HG03521 (cell line): ENCODE results near the gene TMEM91.
"Not testable (repeated sequence)": the region's sequence is repeated elsewhere in the genome, so short reads cannot be mapped to it uniquely, and the experiment has no call there.

Source experiments
- ATAC-seq: cut with Tn5 transposase; IDR thresholded peaks from one replicate; pipeline ENCODE4 v1.9.1; 2021; ENCODE audit warnings: mild to moderate bottlenecking, moderate library complexity; ENCODE audit not compliant: unreplicated experiment

The TMEM91 gene

DNA sequence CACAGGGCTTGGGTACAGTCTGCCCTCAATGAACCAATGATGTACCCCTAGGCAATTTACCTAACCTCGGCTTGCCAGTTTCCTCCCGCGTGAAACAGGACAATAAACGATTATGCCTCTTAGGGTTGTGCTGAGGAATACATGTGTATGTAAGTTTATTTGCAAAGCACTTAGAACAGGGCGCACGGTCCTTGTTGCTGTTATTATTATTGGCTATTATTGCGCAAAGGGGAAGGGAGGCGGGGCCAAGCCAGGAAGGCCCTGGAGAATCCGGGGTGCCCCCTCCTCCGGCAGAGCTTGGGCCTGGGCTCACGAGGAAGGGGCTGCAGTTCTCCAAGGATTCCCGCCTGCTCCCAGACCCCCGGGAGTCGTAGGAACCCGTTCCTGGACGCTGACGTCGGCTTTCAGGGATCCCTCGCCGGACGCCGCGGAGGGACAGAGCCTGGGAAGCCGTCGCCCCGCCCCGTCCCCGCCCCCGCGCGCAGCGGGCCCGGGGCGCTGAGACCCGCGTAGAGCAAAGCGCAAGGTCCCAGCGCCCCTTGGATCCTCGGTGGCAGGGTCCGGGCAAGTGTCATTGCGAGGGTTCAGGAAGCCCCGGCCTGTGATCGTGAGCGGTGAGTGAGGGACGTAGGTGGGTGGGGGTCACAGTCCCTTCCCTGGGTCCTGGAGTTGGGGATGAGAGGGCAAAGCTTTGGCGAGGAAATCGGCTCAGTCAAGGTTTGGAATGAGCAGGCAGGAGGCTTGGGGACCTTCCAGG, at the start of gene TMEM91:
Gene TMEM91 (plus strand): TSS at position 293 of the 757 bp plus-strand sequence. CDS start 1,777 bp downstream, outside the sequence.
- no peak for ATAC-seq

DNA sequence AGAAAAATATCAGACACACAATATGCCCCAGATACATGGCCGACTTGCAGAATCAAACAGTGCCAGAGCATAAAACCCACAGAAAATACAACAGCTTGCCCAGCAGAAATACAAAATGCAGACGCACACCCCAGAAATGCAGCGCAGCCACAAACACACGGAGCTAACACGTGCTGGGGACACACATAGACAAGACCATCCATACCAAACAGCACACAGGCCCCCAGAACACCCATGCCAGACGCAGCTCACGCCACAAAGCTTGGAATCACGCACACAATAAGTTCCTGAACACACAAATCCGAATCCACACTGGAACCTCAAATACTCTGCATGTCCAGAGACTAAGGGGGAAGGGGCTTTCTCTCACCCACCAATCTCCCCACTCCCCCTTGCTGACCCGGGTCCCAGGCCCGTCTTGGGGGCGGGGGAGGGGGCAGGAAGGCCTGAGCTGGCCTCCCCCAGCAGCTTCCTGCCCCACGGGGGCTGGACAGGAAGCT, 49.2 kb upstream of the TMEM91 start:
- no peak for ATAC-seq

DNA sequence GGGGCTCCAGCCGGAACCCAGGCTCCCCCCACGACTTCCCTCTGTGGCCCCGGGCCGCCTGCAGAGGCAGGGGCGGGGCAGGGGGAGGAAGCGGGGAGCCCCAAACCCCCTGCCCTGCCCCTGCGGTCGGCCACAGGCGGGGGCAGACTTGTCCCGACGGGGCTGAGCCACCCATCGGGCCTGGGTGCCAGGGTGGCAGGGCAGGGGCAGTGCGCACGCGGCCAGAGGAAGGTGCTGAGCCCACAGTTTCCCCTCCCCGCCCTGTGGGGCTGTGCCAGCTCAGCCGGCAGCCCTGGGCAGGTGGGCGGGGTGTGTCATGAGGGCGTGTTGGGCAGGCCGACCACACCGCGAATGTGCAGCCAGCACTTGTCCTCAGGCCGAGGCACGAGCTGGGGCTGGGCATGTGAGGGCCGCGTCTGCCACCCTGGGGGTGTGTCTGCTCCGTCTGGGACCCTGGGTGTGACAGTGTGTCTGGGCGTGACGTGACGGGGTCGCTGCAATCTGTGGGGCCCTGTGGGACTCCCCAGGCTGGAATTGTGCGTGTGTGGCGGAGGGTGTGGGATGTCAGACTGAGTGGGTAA, 48.7 kb upstream of the TMEM91 start:
- peak; percentile 47 for ATAC-seq

DNA sequence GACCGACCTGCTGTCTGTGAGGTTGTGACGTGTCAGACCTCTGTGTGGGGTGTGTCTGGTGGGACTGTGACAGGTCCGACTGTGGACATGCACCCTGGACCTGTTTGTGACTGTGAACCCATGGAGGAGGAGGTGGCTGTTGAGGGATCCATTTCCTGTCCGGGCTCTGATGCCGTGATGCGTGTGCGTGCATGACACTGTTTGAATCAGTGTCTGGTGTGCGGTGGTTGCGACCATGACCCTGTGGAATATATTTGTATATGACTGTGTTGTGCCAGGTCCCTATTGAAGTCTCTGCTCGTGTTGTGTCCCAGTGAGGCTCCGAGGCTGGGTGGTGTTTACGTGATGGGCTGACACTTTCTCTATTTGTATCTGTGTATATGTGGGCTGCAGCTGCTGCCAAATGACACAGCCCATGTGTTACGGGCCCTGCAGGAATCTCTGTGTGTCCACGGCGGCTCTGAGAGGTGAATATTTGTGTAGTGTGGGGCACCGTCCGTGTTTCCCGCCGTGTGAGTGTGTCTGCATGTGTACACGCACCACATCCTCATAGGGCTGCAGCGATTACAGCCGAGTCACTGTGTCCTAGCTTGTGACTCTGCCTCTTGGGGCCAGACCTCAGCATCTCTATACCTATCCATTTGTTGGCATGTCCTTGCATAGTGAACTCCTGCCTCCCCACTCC, 48.0 kb upstream of the TMEM91 start:
- ATAC-seq, result peak; percentile 7

DNA sequence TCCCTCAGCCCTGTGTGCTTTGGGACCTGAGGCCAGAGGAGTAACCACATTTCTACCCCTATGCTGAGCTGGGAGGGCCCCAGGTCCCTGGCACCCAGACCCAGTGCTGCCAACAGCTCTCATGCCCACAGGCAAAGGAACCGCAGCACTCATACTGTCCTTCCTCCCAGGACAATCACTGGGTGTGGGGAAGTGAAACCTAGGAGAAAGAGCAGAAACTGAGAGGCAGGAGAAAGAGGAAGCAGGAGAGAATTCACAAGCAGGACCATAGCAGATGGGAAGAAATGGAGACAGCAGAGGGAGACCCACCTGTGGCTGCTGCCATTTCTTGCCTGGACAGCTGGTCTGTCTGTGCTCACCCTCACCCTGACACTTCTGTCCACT, 47.5 kb upstream of the TMEM91 start:
- no peak for ATAC-seq

DNA sequence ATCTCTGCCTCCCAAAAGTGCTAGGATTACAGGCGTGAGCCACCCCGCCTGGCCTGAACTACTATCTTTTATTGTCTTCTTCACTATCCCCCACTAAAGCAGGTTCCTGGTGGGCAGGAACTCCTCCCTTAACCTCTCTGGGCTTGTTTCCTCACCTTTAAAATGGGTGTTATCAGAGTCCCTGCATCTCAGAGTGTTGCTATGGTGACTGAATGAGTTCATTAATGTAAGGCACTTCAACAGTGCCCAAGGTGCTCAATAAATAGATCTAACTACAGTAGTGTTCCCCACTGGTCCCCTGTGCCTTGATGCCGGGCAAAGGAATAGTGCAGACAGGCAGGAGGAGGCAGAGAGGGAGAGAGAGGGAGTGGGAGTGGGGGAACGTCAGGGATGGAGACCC, 45.9 kb upstream of the TMEM91 start:
- ATAC-seq, result no peak

DNA sequence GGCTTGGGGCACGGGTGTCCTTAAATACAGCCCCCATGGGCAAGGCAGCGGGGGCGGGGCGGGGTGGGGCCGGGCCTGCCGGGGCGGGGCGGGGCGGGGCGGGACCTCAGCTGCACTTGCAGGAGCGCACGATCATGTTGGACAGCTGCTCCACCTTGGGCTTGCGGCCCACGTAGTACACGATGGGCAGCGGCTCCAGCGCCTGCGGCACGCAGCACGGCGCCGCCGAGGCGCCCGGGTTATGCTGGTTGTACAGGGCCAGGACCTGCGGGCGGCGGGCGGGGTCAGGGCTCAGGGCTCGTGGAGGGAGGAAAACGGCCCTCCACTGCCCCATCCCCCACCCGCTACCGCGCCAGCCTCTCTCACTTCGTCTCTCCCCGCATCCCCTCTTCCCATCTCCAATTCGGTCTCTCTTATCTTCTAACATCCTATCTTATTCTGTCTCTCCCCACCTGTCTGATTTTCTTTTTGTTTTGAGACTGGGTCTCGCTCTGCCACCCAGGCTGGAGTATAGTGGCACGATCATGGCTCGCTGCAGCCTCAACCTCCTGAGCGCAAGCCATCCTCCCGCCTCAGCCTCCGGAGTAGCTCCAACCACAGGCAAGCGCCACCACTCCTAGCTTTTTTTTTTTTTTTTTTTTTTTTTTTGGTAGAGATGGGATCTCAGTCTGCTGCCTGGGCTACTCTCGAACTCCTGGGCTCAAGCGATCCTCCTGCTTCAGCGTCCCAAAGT, 45.2 kb upstream of the TMEM91 start:
- ATAC-seq, result no peak

DNA sequence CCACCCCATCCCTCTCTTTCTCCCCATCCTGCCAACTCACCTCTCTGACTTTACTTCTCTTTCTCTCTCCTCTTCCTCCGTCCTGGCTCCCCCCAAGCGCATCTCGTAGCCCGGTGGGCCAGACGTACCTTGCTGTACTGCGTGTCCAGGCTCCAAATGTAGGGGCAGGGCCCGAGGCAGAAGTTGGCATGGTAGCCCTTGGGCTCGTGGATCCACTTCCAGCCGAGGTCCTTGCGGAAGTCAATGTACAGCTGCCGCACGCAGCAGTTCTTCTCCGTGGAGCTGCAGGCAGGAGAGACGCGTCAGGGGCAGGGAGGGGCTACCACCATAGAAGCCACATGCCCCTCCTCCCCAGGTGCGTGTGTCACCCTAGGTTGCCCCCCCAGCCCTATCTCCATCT, 44.3 kb upstream of the TMEM91 start:
- ATAC-seq, result no peak

DNA sequence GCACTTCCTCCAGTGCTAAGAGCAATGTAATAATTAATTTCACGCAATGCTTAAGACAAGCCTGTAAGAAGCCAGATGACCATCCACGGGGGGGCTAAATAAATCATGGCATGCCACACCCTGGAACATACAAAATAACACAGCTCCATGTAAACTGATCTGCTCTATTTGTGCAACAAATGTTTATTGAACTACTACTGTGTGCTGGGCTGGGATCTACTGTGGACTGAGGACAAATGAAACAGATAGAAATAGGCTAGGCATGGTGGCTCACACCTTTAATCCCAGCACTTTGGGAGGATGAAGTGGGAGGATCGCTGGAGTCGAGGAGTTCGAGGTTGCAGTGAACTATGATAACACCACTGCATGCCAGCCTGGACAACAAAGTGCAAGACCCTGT, 43.9 kb upstream of the TMEM91 start:
- ATAC-seq, result no peak

DNA sequence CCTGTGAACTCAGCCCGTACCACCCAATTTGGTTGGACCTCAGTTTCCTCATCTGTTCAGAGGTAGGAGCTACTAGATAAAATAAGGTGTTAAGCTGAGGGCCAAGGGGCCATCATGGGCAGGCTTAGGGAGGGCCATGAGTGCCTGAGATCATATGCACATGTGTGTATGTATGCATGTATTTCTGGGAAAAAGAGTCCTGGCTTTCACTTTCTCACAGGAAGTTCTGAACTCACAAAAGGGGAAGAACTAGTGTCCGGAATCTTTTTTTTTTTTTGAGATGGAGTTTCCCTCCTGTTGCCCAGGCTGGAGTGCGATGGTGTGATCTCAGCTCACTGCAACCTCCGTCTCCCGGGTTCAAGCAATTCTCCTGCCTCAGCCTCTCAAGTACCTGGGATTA, 41.5 kb upstream of the TMEM91 start:
- no peak for ATAC-seq

DNA sequence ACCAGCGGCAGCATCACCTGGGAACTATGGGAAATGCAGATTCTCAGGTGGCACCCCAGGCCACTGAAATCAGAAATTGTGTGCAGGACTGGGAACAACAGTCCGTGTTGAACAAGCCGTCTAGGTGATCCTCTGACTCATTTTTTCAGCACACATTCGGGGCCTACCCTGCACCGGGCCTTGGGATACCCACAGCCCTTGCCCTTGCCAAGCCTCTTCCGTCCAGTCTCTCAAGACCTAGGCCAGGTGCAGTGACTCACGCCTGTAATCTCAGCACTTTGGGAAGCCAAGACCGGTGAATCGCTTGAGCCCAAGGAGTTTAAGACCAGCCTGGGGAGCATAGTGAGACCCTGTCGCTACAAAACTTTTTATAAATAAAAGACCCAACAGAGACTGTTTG, 40.9 kb upstream of the TMEM91 start:
- ATAC-seq, result no peak

DNA sequence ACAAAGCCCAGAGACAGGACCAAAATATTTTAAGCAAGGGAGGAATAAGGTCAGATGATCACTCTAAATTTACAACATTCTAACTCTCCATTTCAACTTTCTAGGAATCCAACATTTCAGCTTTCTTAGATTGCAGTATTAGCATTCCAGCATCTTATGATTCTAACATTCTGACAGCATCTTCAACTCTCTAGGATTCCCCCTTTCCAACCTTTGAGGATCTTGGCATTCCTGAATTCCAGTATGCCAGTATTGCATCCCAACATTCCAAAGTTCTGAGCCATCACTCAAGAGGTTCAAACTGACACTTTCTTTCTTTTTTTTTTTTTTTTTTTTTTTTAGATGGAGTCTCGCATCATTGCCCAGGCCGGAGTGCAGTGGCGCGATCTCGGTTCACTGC, 36.4 kb upstream of the TMEM91 start:
- no peak for ATAC-seq

DNA sequence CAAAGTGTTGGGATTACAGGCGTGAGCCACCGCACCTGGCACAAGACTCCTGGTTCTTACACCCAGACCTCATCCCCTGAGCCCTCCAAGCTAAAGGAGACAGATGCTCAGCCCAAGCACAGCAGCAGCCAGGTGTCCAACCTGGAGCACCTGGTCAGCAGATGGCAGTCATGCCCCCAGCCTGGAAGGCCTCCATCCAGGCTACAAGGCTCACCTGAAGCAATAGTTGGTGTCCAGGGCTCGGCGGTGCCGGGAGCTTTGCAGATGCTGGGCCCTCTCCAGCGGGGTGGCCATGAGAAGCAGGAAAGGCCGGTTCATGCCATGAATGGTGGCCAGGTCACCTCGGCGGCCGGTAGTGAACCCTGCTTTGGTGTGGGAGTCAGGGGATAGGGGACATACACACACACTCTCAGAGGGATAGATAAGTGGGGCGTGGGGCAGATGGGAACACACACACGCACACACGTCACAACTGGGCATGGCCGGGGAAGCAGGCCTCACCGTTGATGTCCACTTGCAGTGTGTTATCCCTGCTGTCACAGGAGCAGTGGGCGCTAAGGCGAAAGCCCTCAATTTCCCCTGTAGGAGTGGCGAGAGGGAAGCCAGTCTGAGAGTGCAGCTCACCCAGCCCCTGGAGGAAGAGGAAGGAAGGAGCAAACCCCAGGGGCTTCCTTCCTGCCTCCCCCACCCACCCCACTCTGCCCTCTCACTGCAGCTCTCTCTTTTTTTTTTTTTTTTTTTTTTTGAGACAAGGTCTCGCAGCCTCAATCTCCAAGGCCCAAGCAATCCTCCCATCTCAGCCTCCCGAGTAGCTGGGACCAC, 34.5 kb upstream of the TMEM91 start:
- no peak for ATAC-seq

DNA sequence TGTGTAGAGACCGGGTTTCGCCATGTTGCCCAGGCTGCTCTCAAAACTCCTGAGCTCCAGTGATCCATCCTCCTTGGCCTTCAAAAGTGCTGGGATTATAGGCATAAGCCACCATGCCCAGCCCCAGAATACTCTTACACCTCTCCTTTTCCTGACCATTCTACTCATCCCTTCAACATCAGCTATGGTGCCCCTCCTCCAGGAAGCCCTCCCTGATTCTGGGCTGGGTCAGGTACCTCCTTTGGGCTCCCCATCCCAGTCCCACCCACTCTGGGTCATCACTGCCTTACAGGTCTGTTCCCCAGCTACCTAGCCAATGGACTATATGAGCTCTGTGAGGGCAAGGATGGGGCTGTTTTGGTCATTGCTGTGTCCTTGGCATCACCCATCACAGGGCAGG, 32.2 kb upstream of the TMEM91 start:
- ATAC-seq, result no peak

DNA sequence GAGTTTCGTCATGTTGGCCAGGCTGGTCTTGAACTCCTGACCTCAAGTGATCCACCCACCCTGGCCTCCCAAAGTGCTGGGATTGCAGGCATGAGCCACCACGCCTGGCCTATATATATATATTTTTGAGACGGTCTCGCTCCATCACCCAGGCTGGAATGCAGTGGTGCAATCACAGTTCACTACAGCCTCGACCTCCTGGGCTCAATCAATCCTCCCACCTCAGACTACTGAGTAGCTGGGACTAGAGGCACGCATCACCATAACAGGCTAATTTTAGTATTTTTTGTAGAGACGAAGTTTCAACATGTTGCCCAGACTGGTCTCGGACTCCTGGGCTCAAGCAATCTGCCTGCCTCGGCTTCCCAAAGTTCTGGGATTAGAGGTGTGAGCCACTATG, 29.4 kb upstream of the TMEM91 start:
- ATAC-seq, result not testable (repeated sequence)

DNA sequence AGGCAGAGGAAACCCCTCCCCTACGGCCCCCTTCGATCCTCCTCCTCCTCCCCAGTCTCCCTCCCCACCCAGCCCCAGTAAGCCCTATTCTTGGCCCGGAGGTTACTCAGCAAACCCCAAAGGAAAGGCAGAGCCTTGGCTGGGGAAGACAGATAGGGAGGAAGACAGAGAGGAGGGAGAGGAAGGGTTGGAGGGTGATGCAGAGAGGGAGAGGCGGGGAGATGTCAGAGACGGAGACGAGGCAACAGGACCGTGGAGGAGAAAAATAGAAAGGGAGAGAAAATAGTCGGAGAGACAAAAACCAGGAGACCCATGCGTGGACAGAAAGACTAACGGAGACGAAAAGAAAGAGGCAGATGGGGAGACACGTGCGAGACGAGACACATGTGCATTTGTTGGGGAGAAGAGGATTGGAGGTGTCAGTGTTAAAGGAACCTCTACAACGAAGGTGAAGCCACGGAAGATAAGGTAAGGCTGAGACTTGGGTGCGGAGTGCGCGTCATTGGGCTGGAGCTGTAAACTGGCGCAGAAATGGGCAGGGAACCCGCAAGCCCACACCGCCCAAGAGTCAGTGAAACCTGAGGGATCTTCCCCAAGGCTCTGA, 25.5 kb upstream of the TMEM91 start:
- no peak for ATAC-seq

DNA sequence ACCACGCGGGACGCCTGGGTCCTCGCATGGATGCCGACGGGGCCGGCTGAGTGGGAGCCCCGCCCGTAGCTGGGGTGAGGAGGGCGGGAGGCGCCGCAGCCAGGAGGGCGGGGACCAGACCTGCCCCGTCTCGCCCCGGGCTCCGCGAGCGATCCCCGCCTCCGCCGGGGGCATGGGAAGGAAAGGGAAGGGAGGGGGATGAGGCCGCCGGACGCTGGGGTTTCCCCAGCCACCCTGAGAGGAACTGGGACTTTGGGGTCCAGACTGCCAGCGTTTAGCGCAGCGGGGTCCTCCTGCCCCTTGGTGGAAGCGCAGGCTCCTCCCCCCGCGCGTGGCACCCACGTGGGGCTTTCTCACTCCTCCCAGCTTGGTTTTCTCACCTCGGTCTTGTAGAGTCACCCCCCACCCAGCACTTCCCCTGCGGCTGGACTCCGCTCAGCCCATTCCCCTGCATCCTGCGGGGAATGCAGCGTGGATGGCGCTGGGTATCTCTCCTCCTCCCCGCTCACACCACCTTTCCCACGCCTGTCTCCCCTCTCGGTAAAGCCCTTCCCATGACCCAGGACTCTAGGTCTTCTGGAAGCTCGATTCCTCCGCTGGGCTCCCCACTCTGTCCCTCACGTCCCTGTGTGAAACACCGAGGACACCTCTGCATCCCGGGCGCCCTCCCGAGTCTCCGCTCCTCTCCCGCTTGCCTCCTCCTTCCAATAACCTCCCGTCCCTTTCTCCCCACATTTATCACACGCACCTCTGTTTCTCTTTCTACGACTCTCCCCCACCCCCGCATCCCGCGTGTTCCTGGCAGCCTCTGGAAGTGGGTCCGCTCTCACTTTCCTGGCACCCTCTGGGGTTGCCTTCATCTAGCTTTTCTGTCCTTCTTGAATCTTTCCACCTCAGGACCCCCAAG, 24.7 kb upstream of the TMEM91 start:
- peak; percentile 35 for ATAC-seq

DNA sequence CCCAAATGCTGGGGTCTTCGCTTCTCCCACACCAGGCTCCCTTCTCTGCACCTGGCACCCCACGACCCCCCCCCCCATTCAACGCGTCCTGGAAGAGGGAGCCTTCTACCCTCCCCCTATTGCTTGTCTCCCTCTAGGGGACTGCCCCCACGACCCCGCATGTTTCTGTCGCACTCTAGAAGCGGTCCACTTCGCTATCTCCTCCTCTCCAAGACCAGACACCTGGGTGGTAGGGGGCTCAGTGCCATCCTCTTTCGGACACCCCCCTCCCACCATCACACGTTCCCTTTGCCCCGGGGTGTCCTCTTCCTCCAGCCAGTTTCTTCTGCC, 24.1 kb upstream of the TMEM91 start:
- no peak for ATAC-seq
